C4-2B (cell line): ENCODE results near the gene KRTAP6-1.

Experiments used
- H3K27ac ChIP-seq: fragments of 450-650 bp; 2 replicates; pipeline ENCODE4 v1.5.1; 2017
- CTCF ChIP-seq: fragments of 450-650 bp; conservative IDR thresholded peaks from 2 replicates; pipeline ENCODE4 v1.5.1; 2017; ENCODE audit warnings: mild to moderate bottlenecking
- ZFX ChIP-seq: fragments of 450-650 bp; IDR thresholded peaks from 2 replicates; pipeline ENCODE4 v1.6.1; 2017

The KRTAP6-1 gene

GRCh38 chr21:30628109-30628508 lies 14.4 kb upstream of the KRTAP6-1 start:
- no peak overlapping the region for H3K27ac ChIP-seq
- TF ChIP-seq CTCF: no peak
- TF ChIP-seq ZFX: no peak

DNA sequence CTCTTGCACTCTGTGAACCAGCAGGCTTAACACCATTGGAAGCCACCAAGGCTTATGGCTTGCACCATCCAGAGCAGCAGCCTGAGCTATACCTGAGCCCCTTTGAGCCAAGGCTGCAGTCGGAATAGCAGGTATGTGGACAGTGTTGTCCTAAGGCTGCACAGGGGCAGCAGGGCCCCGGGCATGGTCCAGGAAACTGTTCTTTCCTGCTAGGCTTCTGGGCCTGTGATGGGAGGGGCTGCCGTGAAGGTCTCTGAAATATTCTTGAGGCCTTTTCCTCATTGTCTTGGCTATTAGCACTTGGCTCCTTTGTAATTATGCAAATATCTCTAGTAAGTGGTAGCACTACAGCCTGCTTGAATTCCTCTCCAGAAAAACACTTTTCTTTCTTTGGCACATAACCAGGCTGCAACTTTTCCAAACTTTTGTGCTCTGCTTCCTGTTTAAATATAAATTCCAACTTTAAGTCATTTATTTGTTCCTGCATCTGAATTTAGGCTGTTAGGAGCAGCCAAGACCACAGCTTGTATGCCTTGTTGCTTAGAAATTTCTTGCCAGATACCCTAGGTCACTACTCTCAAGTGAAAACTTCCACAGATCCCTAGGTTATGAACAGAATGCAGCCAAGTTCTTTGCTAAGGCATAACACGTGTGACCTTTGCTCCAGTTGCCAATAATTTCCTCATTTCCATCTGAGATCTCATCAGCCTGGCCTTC lies 11.9 kb upstream of the KRTAP6-1 start:
- no peak overlapping the region for H3K27ac ChIP-seq
- TF ChIP-seq ZFX (no peak), CTCF (no peak)

GRCh38 chr21:30623362-30623761 lies 9.6 kb upstream of the KRTAP6-1 start:
- H3K27ac ChIP-seq: no peak overlapping the region
- TF ChIP-seq ZFX: no peak
- TF ChIP-seq CTCF: no peak

GRCh38 chr21:30620522-30620921 lies 6.8 kb upstream of the KRTAP6-1 start, which contains the start of gene KRTAP20-4:
Gene KRTAP20-4, plus strand, starts transcription at chr21:30620627.
- TF ChIP-seq ZFX (no peak), CTCF (no peak)

DNA sequence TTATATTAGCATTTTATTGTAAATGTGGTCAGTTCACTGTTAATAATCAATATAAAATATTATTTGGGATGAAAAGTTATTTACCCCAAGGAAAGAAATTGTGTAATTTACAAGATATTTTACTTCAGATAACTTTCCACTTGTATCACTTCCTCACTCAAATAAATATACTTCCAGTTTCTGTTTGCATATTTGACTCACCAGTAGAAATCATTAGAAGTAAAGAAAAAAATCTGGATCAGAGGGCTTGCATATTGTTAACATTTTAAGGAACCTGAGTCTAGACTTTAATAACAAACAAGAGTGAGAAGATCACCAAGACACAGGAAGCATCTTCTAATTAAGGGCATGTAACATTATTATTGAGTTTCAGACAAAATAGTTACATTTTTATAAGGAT lies 6.3 kb upstream of the KRTAP6-1 start:
- H3K27ac ChIP-seq: no peak overlapping the region
- TF ChIP-seq ZFX: no peak
- no peak for TF ChIP-seq CTCF

More at GRCh38 chr21:30620522-30620921, 6.8 kb upstream of the KRTAP6-1 start, which contains the start of gene KRTAP20-4:
- H3K27ac ChIP-seq: no peak within 1 kb of the TSS

DNA sequence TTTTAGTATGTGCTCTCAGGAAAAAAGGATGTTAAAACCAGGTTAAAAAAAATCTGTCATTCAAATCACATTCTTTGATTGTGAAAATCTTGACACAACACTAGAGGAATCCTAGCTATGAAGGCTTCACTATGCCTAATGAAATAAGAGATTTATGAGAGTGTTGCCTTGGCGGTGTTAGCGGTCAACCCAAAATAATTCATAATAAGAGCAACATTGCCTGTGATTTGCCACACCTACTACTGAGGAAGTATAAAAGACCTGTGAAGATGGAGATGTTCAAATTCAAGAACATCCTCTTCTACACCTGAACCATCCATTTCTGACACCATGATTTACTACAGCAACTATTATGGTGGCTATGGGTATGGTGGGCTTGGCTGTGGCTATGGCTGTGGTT lies 2.4 kb upstream of the KRTAP6-1 start, which contains the start of gene KRTAP20-1:
Gene KRTAP20-1, plus strand, starts transcription at position 301 of the 400 bp plus-strand sequence. Its CDS starts 30 bp downstream, at position 331.
- no peak for TF ChIP-seq CTCF
- no peak within 1 kb of the TSS for H3K27ac ChIP-seq

- TF ChIP-seq ZFX (no peak), CTCF (no peak)
- H3K27ac ChIP-seq: no peak overlapping the region
Observed at GRCh38 chr21:30615199-30615598, 1.5 kb upstream of the KRTAP6-1 start.
